GM23338 (cell line): ENCODE measurements around the gene RNF151. TPM values are rescaled to one million over a fixed set of nuclear protein-coding genes. Genes with fewer than 3 reads are reported as not detected.
A peak's percentile ranks its signal among the peaks of the same experiment; 100 is the strongest.

Experiments
- ATAC-seq: fragments of 200-7000 bp; cut with Tn5 transposase; 3 replicates; pipeline ENCODE4 v1.9.1; 2020
- DNase-seq: peaks from one replicate; pipeline ENCODE4 v3.0.0-alpha.2; 2015; ENCODE audit warnings: low spot score
- H2AFZ ChIP-seq: fragments of 200-600 bp; sonication (generic); 2 replicates; pipeline ENCODE4 v1.8.0; 2016; ENCODE audit warnings: antibody characterized with exemption, mild to moderate bottlenecking, moderate library complexity
- H3F3A ChIP-seq: fragments of 200-600 bp; sonication (generic); replicated peaks from 2 replicates; pipeline ENCODE4 v1.8.0; 2017; ENCODE audit warnings: antibody characterized with exemption, mixed run types, low read depth
- H3K27ac ChIP-seq: fragments of 200-600 bp; sonication (generic); 2 replicates; pipeline ENCODE4 v1.6.1; 2016; ENCODE audit warnings: low read depth
- H3K27me3 ChIP-seq: fragments of 200-600 bp; sonication (generic); 2 replicates; pipeline ENCODE4 v1.8.0; 2016; ENCODE audit warnings: mild to moderate bottlenecking, mixed run types, moderate library complexity; ENCODE audit not compliant: insufficient read depth
- H3K36me3 ChIP-seq: fragments of 200-600 bp; sonication (generic); 2 replicates; pipeline ENCODE4 v1.8.0; 2016; ENCODE audit warnings: mild to moderate bottlenecking; ENCODE audit not compliant: insufficient read depth
- H3K4me1 ChIP-seq: fragments of 200-600 bp; sonication (generic); 2 replicates; pipeline ENCODE4 v1.8.0; 2016; ENCODE audit warnings: mild to moderate bottlenecking, moderate library complexity; ENCODE audit not compliant: insufficient read depth
- H3K4me2 ChIP-seq: fragments of 200-600 bp; sonication (generic); 2 replicates; pipeline ENCODE4 v1.7.1; 2017; ENCODE audit warnings: mixed run types
- H3K4me3 ChIP-seq: fragments of 200-600 bp; sonication (generic); 2 replicates; pipeline ENCODE4 v1.6.1; 2016; ENCODE audit warnings: mixed run types
- H3K79me2 ChIP-seq: fragments of 200-600 bp; sonication (generic); replicated peaks from 2 replicates; pipeline ENCODE4 v1.8.0; 2017; ENCODE audit warnings: mild to moderate bottlenecking; ENCODE audit not compliant: insufficient read depth
- H3K9me2 ChIP-seq: fragments of 200-600 bp; sonication (generic); 2 replicates; pipeline ENCODE4 v1.8.0; 2017; ENCODE audit not compliant: insufficient read depth
- H4K20me1 ChIP-seq: fragments of 200-600 bp; sonication (generic); replicated peaks from 2 replicates; pipeline ENCODE4 v1.8.0; 2017; ENCODE audit warnings: mild to moderate bottlenecking; ENCODE audit not compliant: insufficient read depth
- H3K27ac Mint-ChIP-seq: 2 replicates; pipeline ENCODE4 v1.8.0; 2020; ENCODE audit warnings: inconsistent platforms, mild to moderate bottlenecking, moderate library complexity, mixed read lengths
- H3K27me3 Mint-ChIP-seq: 3 replicates; pipeline ENCODE4 v1.8.0; 2022; ENCODE audit warnings: low read depth, mild to moderate bottlenecking, moderate library complexity, mixed read lengths, inconsistent platforms; ENCODE audit not compliant: insufficient read depth, poor library complexity
- H3K36me3 Mint-ChIP-seq: 3 replicates; pipeline ENCODE4 v1.8.0; 2021; ENCODE audit warnings: low read depth, mild to moderate bottlenecking, inconsistent platforms, moderate library complexity, mixed read lengths
- H3K4me1 Mint-ChIP-seq: 3 replicates; pipeline ENCODE4 v1.8.0; 2020; ENCODE audit warnings: mild to moderate bottlenecking, inconsistent platforms, mixed read lengths
- H3K4me3 Mint-ChIP-seq: 3 replicates; pipeline ENCODE4 v1.8.0; 2021; ENCODE audit warnings: moderate library complexity, mild to moderate bottlenecking, inconsistent platforms, mixed read lengths
- H3K9me3 Mint-ChIP-seq: 3 replicates; pipeline ENCODE4 v1.8.0; 2020; ENCODE audit warnings: moderate library complexity, mild to moderate bottlenecking, inconsistent platforms, mixed read lengths
- CREB1 ChIP-seq: fragments of 250-450 bp; sonication (Bioruptor Pico); IDR thresholded peaks from 2 replicates; pipeline ENCODE4 v1.5.0; 2020; ENCODE audit warnings: low read depth, mild to moderate bottlenecking, moderate library complexity
- CTCF ChIP-seq, 2 experiments: fragments of 200-600 bp in 1 of 2; sonication (generic) in 1 of 2; conservative IDR thresholded peaks; 2 replicates each; pipeline versions ENCODE4 v1.5.1 to v1.6.1; 2016 to 2017; ENCODE audit warnings: antibody characterized with exemption in 2 of 2, low read depth in 2 of 2, mild to moderate bottlenecking in 2 of 2, moderate library complexity in 1 of 2
- ETS1 ChIP-seq: IDR thresholded peaks from 2 replicates; pipeline ENCODE4 v1.6.1; 2016; ENCODE audit warnings: antibody characterized with exemption
- EZH2 ChIP-seq: fragments of 200-600 bp; sonication (generic); IDR thresholded peaks from one replicate; pipeline ENCODE4 v1.8.0; 2017; ENCODE audit warnings: antibody characterized with exemption, mild to moderate bottlenecking, low read depth; ENCODE audit not compliant: unreplicated experiment
- EZH2phosphoT487 ChIP-seq: fragments of 200-600 bp; sonication (generic); IDR thresholded peaks from one replicate; pipeline ENCODE4 v1.8.1; 2018; ENCODE audit warnings: antibody characterized with exemption; ENCODE audit not compliant: unreplicated experiment
- JUNB ChIP-seq: IDR thresholded peaks from one replicate; pipeline ENCODE4 v1.6.1; 2016; ENCODE audit warnings: antibody characterized with exemption; ENCODE audit not compliant: unreplicated experiment
- NANOG ChIP-seq: IDR thresholded peaks from 2 replicates; pipeline ENCODE4 v1.6.1; 2016; ENCODE audit warnings: antibody characterized with exemption, borderline replicate concordance
- POLR2AphosphoS5 ChIP-seq: IDR thresholded peaks from 2 replicates; pipeline ENCODE4 v1.6.1; 2016; ENCODE audit warnings: antibody characterized with exemption, low read depth
- STAT1 ChIP-seq: IDR thresholded peaks from one replicate; pipeline ENCODE4 v1.6.1; 2016; ENCODE audit warnings: antibody characterized with exemption; ENCODE audit not compliant: unreplicated experiment
- ZNF462 ChIP-seq: fragments of 250-450 bp; sonication (Bioruptor Pico); IDR thresholded peaks from 2 replicates; pipeline ENCODE4 v1.5.0; 2020; ENCODE audit warnings: mild to moderate bottlenecking, moderate library complexity
- polyA plus RNA-seq: library from polyadenylated mRNA; unstranded; fragments of >200 nt; fragmentation: Nextera tagmentation; extraction: Ambion mirVana; gene quantifications from 2 replicates; pipeline ENCODE4 v1.2.1, GENCODE V29; 2016
- total RNA-seq: library from RNA; depleted of rRNA; stranded (reverse); fragments of >200 nt; shearing (Covaris generic); gene quantifications from 2 replicates; pipeline ENCODE4 v1.2.3, GENCODE V29; 2014

The RNF151 gene
- total and polyA plus RNA-seq, 2 experiments from 2014 or later = not detected

GRCh38 chr16:1972490-1972877, 5.8 kb downstream of the RNF151 start (continued):
- no peak for TF ChIP-seq ZNF462 (CRISPR knock-in tag)
- no peak for TF ChIP-seq JUNB
- no peak for TF ChIP-seq ETS1
- no peak for TF ChIP-seq STAT1
- TF ChIP-seq EZH2 = no peak

- Mint-ChIP-seq H3K27me3 (peaks cover 14% of the 10 kb centered on the region), H3K4me1 (peaks cover 12% of the 10 kb centered on the region), H3K27ac (no peak overlapping the region), H3K4me3 (peak overlapping the region; percentile 99; the same call in 2 of the 3 replicates), H3K9me3 (peaks cover 3% of the 10 kb centered on the region; the same call in 1 of the 3 replicates), H3K36me3 (peaks cover 16% of the 10 kb centered on the region)
- Histone ChIP-seq H3K79me2 (peaks cover 21% of the 10 kb centered on the region), H3K36me3 (no peaks in the 10 kb centered on the region), H3F3A (0 out of 2 replicates have a peak, but pooled peaks cover 4% of the 10 kb centered on the region), H2AFZ (no peak overlapping the region), H3K4me2 (no peak overlapping the region), H3K9me2 (no peaks in the 10 kb centered on the region), H3K27me3 (no peaks in the 10 kb centered on the region), H4K20me1 (no peaks in the 10 kb centered on the region; the same call in none of the 2 replicates), H3K4me3 (no peak overlapping the region), H3K27ac (no peak overlapping the region), H3K4me1 (peaks cover 14% of the 10 kb centered on the region; the same call in 1 of the 2 replicates)
- DNase-seq (no peak), ATAC-seq (no peak)
- TF ChIP-seq EZH2phosphoT487 (no peak), CREB1 (CRISPR knock-in tag) (no peak), NANOG (no peak), CTCF (conservative IDR thresholded peaks at IDR 0.05; ENCODE audit: low read depth in 2 of 2) (no peak), POLR2AphosphoS5 (no peak), EZH2 (no peak)
Measured at GRCh38 chr16:1973461-1974156, 7.0 kb downstream of the RNF151 start.
